Activated CD8-positive, alpha-beta memory T cell treated with anti-CD3 and anti-CD28 coated beads for 24 hours (primary cell): ENCODE results near the gene RMC1.
"Not testable (repeated sequence)": the region's sequence is repeated elsewhere in the genome, so short reads cannot be mapped to it uniquely, and the experiment has no call there.

Experiments used
- DNase-seq: peaks from one replicate; pipeline ENCODE4 v3.0.0-alpha.2; 2020

The RMC1 gene

GRCh38 chr18:23567671-23568070, 64.4 kb downstream of the RMC1 start:
- no peak for DNase-seq

DNA sequence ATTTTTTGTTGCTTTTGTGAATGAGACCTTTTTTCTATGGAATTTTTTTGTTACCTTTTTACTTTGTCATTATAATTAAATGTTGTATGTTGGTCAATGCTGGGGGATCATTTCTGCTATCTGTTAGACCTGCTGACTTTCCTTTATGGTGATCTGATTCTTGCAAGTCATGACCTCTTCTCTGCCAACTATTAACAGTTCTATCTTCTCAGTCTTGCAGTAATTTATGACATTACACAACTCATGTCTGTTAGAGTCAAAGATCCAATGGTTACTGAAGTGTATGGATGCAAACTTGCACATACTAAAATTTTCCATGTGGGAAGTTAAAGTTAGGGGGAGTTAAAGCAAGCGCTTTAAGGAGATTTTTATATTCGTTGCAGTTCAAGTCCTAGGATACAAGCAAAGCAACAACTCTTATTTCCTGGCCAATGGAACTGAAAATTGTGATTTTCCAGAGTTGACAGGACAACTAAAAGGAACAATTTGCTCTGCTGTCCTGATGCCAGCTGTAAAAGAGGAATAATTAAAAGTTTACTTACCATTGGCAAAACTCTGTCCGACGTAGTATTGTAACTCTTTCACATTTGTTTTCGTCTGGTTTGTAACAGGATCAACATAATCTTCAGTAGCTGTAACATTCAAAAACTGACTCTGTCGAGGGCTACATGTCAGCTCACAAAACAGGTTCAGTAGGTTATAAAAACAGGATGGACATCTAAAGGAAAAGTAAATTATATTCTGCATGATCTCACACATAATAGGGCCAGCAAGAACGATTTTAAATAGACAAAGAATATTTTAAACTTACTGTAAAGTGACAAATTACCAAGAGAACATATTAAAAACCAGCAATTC, 65.2 kb downstream of the RMC1 start:
- DNase-seq, result no peak

- no peak for DNase-seq
These were observed 66.2 kb downstream of the RMC1 start for GRCh38 chr18:23569299-23570063.

DNA sequence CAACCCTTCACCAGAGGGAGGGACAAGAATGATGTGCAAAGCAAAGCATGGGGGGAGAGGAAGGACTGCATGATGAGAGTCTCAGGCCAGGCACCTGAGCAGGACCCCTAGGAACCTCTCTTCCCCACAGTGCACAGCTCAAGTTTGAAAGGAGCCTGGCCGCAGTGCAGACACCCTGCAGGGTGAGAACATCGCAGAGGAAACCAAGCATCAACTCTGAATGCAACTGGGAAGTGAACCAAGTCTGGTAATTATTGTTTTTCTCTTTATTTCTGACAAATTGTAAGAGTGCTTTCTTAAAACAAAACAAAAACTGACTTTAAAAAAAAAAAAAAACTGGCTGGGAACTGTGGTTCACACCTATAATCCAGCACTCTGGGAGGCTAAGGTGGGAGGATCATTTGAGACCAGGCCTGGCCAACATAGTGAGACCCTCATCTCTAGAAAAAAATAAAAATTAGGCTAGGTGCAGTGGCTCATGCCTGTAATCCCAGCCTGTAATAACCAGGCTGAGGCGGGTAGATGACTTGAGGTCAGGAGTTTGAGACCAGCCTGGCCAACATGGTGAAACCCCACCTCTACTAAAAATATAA, 67.7 kb downstream of the RMC1 start:
- DNase-seq, result no peak

DNA sequence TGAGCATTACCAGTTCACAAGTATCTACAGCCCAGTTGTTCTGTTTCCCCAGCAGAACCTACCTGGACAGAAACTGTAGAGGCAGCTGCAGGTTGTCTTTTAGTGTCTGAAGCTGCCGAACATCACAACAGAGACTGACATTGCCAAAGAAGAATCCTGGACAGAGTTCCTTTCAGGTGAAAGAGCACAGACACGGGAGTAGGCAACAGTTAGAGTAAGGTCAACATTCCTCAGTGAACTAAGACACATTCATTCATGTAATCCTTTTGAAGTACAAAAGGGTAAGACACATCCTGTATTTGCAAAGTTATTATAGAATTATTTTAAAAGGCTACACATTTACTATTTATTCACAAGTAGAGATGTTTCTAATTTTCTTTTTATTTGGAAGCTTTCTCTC, 68.7 kb downstream of the RMC1 start:
- no peak for DNase-seq

- no peak for DNase-seq
These were observed 69.3 kb downstream of the RMC1 start for GRCh38 chr18:23572570-23572969.

DNA sequence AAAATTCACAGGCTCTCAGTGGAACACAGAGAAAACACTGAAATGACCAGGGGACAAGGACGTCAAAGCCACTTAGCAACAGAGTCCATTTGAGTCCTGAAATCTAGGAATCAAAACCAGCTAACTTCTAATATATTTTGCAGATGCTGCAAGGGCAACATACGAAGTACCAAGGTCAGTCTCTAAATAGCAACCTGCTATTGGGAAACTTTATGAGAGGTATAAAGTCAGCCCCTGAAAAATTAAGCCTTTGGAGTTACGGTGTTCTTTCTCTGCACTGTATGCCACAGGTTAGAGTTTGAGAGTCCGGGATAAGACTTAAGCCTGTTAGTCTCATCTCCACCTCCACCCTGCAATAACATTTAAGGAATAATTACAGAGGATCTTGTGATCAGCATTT, 69.7 kb downstream of the RMC1 start:
- no peak for DNase-seq

- DNase-seq, result no peak
These were observed 70.5 kb downstream of the RMC1 start for GRCh38 chr18:23573626-23574431.

GRCh38 chr18:23574611-23575308, 71.4 kb downstream of the RMC1 start:
- no peak for DNase-seq

DNA sequence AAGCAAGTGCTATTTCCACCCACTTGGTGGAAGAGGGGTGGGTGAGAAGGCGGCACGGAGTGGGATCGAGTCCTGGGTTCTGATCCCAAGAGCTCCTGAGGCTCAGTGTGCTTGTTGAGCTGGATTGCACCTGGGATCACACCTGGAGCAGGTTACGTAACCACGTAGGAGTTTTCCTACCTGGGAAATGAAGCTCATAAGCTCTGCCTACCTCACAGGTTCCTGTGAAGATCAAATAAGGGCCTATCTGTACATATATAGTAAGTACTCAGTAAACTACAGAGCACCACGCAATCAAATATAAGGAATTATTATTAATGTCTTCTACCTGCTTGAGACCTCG, 72.0 kb downstream of the RMC1 start:
- DNase-seq, result no peak

DNA sequence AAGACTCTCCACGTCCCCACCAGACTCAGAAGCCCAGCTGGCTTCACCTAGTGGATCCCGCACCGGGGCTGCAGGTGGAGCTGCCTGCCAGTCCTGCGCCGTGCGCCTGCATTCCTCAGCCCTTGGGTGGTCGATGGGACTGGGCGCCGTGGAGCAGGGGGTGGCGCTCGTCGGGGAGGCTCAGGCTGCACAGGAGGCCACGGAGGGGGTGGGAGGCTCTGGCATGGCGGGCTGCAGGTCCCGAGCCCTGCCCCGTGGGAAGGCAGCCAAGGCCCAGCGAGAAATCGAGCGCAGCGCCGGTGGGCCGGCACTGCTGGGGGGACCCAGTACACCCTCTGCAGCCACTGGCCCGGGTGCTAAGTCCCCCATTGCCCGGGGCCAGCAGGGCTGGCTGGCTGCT, 74.2 kb downstream of the RMC1 start:
- DNase-seq, result not testable (repeated sequence)

DNA sequence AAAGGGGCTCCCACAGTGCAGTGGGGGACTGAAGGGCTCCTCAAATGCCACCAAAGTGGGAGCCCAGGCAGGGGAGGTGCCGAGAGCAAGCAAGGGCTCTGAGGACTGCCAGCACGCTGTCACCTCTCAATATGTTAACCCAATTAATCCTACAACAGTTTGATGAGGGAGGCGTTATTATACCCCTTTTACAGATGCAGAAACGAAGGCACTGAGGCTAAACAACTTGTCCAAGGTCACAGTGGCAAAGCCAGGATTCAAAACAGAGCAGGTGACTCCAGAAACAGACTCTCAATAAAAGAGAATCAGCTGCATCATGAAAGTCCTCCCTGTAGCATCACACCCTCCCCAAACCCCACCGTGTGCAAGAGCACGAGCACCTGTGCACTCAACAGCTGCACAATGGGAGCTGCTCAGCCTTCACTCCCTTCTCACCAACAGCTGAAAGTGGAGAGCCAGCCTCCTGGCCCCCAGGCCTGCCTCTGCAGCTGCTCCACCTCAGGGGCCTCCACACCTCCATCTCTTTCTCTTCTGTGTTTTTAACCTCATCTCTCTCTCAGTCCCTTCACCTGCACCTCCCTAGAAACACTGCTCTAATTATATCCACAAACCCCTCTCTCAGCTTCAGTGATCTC, 74.9 kb downstream of the RMC1 start:
- DNase-seq, result no peak

- no peak for DNase-seq
These were observed 75.8 kb downstream of the RMC1 start for GRCh38 chr18:23578891-23579653.

DNA sequence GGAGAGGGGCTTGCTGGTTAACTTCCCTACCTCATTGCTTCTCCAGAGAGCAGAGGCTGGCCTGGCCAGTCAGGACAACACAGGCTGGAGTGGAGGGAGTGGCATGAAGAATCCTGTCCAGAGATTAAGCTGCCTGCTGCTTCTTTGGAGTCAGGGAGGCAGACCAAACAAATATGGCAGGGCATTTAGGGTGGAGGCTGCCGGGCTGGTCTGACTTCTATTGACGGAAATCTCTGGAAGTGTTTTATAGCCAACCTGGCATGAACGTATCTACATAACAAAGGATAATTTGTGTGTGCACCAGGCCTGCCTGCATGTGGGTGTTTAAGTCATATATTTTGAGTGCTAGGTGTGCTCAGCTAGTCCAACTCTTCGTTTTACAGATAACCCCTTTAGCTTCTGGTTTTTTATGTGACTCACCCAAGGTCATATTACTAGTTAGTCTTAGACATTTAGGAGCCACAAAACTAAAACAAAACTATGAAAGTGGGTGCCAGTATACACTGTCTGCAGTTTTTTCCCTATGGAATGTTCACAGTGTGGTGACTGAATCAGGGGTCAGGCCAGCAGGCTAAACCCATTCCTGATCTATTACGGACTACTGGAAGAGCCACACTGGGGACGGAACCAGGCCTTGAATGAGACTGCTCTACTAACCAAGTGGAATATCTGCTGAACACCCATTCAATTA, 77.5 kb downstream of the RMC1 start:
- DNase-seq, result no peak
